Measurements from ENCODE around the gene HSD3B2. TPM values are rescaled to one million over a fixed set of nuclear protein-coding genes. Genes with fewer than 3 reads are reported as not detected.

HSD3B2 gene
- total RNA-seq, 2 donors from 2014 or later: 0.62 TPM; not detected in 1

GRCh38 chr1:119422631-119423030 is 7.7 kb downstream of the HSD3B2 start:
- H3K36me3 ChIP-seq: no peaks in the 10 kb centered on the region
- no peaks in the 10 kb centered on the region for H3K9me3 ChIP-seq
- intact Hi-C loops (cut with DNase I): no loop called here
- no peak for DNase-seq (ENCODE audit: low spot score)
- TF ChIP-seq POLR2A (IDR thresholded peaks at IDR 0.05) (no peak), CTCF (IDR thresholded peaks at IDR 0.05) (no peak), POLR2AphosphoS5 (IDR thresholded peaks at IDR 0.05) (no peak)
- H3K27ac ChIP-seq: no peak overlapping the region
- H3K4me3 ChIP-seq: no peak overlapping the region
- H3K27me3 ChIP-seq (replicated peaks; ENCODE audit: insufficient read depth): no peaks in the 10 kb centered on the region
- no peaks in the 10 kb centered on the region for H3K4me1 ChIP-seq (replicated peaks)

GRCh38 chr1:119428991-119429390 is 14.0 kb downstream of the HSD3B2 start:
- H3K27ac ChIP-seq: no peak overlapping the region
- no peak for DNase-seq (ENCODE audit: low spot score)
- TF ChIP-seq POLR2AphosphoS5 (IDR thresholded peaks at IDR 0.05) (no peak), CTCF (IDR thresholded peaks at IDR 0.05) (no peak), POLR2A (IDR thresholded peaks at IDR 0.05) (no peak)
- no peak overlapping the region for H3K4me3 ChIP-seq
- H3K4me1 ChIP-seq (replicated peaks): no peaks in the 10 kb centered on the region
- 86% methylated on average over 2 of the region's 2 CpGs for WGBS
- intact Hi-C loops (cut with DNase I): no loop called here
- H3K9me3 ChIP-seq: no peaks in the 10 kb centered on the region
- no peaks in the 10 kb centered on the region for H3K36me3 ChIP-seq
- no peaks in the 10 kb centered on the region for H3K27me3 ChIP-seq (replicated peaks; ENCODE audit: insufficient read depth)

- H3K36me3 ChIP-seq: no peaks in the 10 kb centered on the region
- no peaks in the 10 kb centered on the region for H3K9me3 ChIP-seq
- no peaks in the 10 kb centered on the region for H3K27me3 ChIP-seq (replicated peaks; ENCODE audit: insufficient read depth)
- no peak for DNase-seq (ENCODE audit: low spot score)
- no peak overlapping the region for H3K27ac ChIP-seq
- no peaks in the 10 kb centered on the region for H3K4me1 ChIP-seq (replicated peaks)
- intact Hi-C loops (cut with DNase I): no loop called here
- 64% methylated on average over 4 of the region's 4 CpGs for WGBS
- no peak overlapping the region for H3K4me3 ChIP-seq
- TF ChIP-seq POLR2A (IDR thresholded peaks at IDR 0.05) (no peak), CTCF (IDR thresholded peaks at IDR 0.05) (no peak), POLR2AphosphoS5 (IDR thresholded peaks at IDR 0.05) (no peak)
Measured at GRCh38 chr1:119429687-119430086, 14.7 kb downstream of the HSD3B2 start.

GRCh38 chr1:119430486-119430885 is 15.5 kb downstream of the HSD3B2 start:
- Histone ChIP-seq H3K27me3 (replicated peaks; ENCODE audit: insufficient read depth) (no peaks in the 10 kb centered on the region), H3K9me3 (no peaks in the 10 kb centered on the region), H3K27ac (no peak overlapping the region), H3K4me3 (no peak overlapping the region), H3K36me3 (no peaks in the 10 kb centered on the region), H3K4me1 (replicated peaks) (no peaks in the 10 kb centered on the region)
- intact Hi-C loops (cut with DNase I): no loop called here
- TF ChIP-seq CTCF (IDR thresholded peaks at IDR 0.05): no peak
- no peak for TF ChIP-seq POLR2AphosphoS5 (IDR thresholded peaks at IDR 0.05)
- no peak for TF ChIP-seq POLR2A (IDR thresholded peaks at IDR 0.05)
- no peak for DNase-seq (ENCODE audit: low spot score)
- WGBS: 88% methylated on average over 2 of the region's 2 CpGs

- H3K36me3 ChIP-seq: no peaks in the 10 kb centered on the region
- no peak for TF ChIP-seq POLR2AphosphoS5 (IDR thresholded peaks at IDR 0.05)
- no peak for TF ChIP-seq POLR2A (IDR thresholded peaks at IDR 0.05)
- TF ChIP-seq CTCF (IDR thresholded peaks at IDR 0.05): no peak
- H3K27ac ChIP-seq: no peak overlapping the region
- no peak for DNase-seq (ENCODE audit: low spot score)
- intact Hi-C loops (cut with DNase I): no loop called here
- H3K4me1 ChIP-seq (replicated peaks): no peaks in the 10 kb centered on the region
- H3K27me3 ChIP-seq (replicated peaks; ENCODE audit: insufficient read depth): no peaks in the 10 kb centered on the region
- H3K9me3 ChIP-seq: no peaks in the 10 kb centered on the region
- H3K4me3 ChIP-seq: no peak overlapping the region
- 75% methylated on average over 3 of the region's 3 CpGs for WGBS
Measured at GRCh38 chr1:119431836-119432235, 16.9 kb downstream of the HSD3B2 start.
